K562 (cell line): ENCODE results near the gene CPZ. TPM values are rescaled to one million over a fixed set of nuclear protein-coding genes. Genes with fewer than 3 reads are reported as not detected.

Experiments
- ATAC-seq: fragments of 200-7000 bp; cut with Tn5 transposase; 3 replicates; pipeline ENCODE4 v1.9.1; 2020; ENCODE audit warnings: moderate library complexity
- BruUV-seq: library from RNA; stranded (reverse); fragments of 400-500 nt; replicated peaks from 2 replicates; lab custom pipeline; 2021; lab: Mats Ljungman, UMichigan
- CTCF ChIA-PET: fragments of 300-600 bp; formaldehyde crosslinking; extraction: SDS; loops from one replicate; lab custom pipeline; 2021; ENCODE audit warnings: low intra/inter-chr PET ratio; lab: Yijun Ruan, JAX
- POLR2A ChIA-PET: fragments of 300-600, 350-650 bp; sonication (Branson Sonifier 250); formaldehyde crosslinking; extraction: SDS; loops from one replicate; lab custom pipeline; 2021; ENCODE audit warnings: antibody characterized with exemption, inconsistent platforms; lab: Yijun Ruan, JAX
- DNase-seq, 4 experiments: peaks; one replicate each; pipeline versions ENCODE4 v3.0.0 to v3.0.0-alpha.2; 2011 to 2018; ENCODE audit warnings: low spot score in 3 of 4, mixed read lengths in 3 of 4; ENCODE audit errors: extremely low read depth in 1 of 4
- FAIRE-seq: peaks from 2 replicates; lab custom pipeline; 2011; peaks lifted over from hg19 to GRCh38; lab: Jason Lieb, UNC
- H2AFZ ChIP-seq: 2 replicates; pipeline ENCODE4 v1.6.0; 2011; ENCODE audit warnings: low read depth, low read length, control low read depth, inconsistent platforms
- H3K27ac ChIP-seq: fragments of 200-600 bp; 3 replicates; pipeline ENCODE4 v1.8.0; 2011; ENCODE audit warnings: low read depth, mild to moderate bottlenecking, control low read depth, inconsistent platforms, low read length, moderate library complexity, mixed read lengths; ENCODE audit errors: extremely low read depth
- H3K27me3 ChIP-seq, 2 experiments: fragments of 300-600 bp in 1 of 2; 2 replicates in 1 of 2; 3 replicates in 1 of 2; pipeline versions ENCODE4 v1.6.0 to v1.8.0; 2011; ENCODE audit warnings: inconsistent platforms in 2 of 2, low read length in 2 of 2, mild to moderate bottlenecking in 1 of 2, mixed read lengths in 1 of 2, moderate library complexity in 1 of 2; ENCODE audit not compliant: control insufficient read depth in 2 of 2, insufficient read depth in 2 of 2
- H3K36me3 ChIP-seq: fragments of 300-600 bp; 3 replicates; pipeline ENCODE4 v1.8.0; 2011; ENCODE audit warnings: mild to moderate bottlenecking, low read length, inconsistent platforms; ENCODE audit not compliant: control insufficient read depth, insufficient read depth
- H3K4me1 ChIP-seq, 2 experiments: fragments of 200-600 bp in 1 of 2; replicated peaks in 1 of 2; 2 replicates in 1 of 2; 3 replicates in 1 of 2; pipeline versions ENCODE4 v1.5.1 to v1.8.0; 2011; ENCODE audit warnings: inconsistent platforms in 2 of 2, low read length in 2 of 2, mild to moderate bottlenecking in 1 of 2, mixed read lengths in 1 of 2, moderate library complexity in 1 of 2; ENCODE audit not compliant: control insufficient read depth in 2 of 2, insufficient read depth in 2 of 2
- H3K4me2 ChIP-seq: 2 replicates; pipeline ENCODE4 v1.6.1; 2011; ENCODE audit warnings: low read length, control low read depth, inconsistent platforms, mixed read lengths; ENCODE audit not compliant: insufficient read depth
- H3K4me3 ChIP-seq: fragments of 200-600 bp; sonication (generic), shearing (Covaris generic); 2 replicates; pipeline ENCODE4 v1.5.1; 2016; ENCODE audit warnings: control low read depth, inconsistent platforms
- H3K79me2 ChIP-seq: fragments of 200-600 bp; 3 replicates; pipeline ENCODE4 v1.8.0; 2011; ENCODE audit warnings: low read length, inconsistent platforms; ENCODE audit not compliant: control insufficient read depth, insufficient read depth
- H3K9ac ChIP-seq, 2 experiments: 2 replicates each; pipeline versions ENCODE4 v1.6.0 to v1.6.1; 2011; ENCODE audit warnings: low read depth in 2 of 2, low read length in 2 of 2, control low read depth in 1 of 2, inconsistent platforms in 1 of 2, mild to moderate bottlenecking in 1 of 2, mixed read lengths in 1 of 2; ENCODE audit not compliant: insufficient read depth in 1 of 2
- H3K9me1 ChIP-seq: one replicate; pipeline ENCODE4 v1.6.0; 2011; ENCODE audit warnings: inconsistent platforms, mild to moderate bottlenecking, low read length, moderate library complexity; ENCODE audit not compliant: control insufficient read depth, insufficient read depth
- H3K9me3 ChIP-seq: replicated peaks from 2 replicates; pipeline ENCODE4 v1.5.1; 2011; ENCODE audit warnings: low read depth, low read length, inconsistent platforms; ENCODE audit not compliant: control insufficient read depth, insufficient read depth
- H4K20me1 ChIP-seq: replicated peaks from 2 replicates; pipeline ENCODE4 v1.6.1; 2011; ENCODE audit warnings: low read length, inconsistent platforms, mixed read lengths; ENCODE audit not compliant: control insufficient read depth, insufficient read depth
- ATF7 ChIP-seq: fragments of 450-650 bp; IDR thresholded peaks from 2 replicates; pipeline ENCODE4 v1.7.1; 2014; ENCODE audit warnings: mild to moderate bottlenecking, moderate library complexity
- CBX5 ChIP-seq: IDR thresholded peaks from 2 replicates; pipeline ENCODE4 v1.6.1; 2014; ENCODE audit warnings: low read depth, borderline replicate concordance
- SIN3B ChIP-seq: fragments of 450-650 bp; IDR thresholded peaks from 2 replicates; pipeline ENCODE4 v1.6.1; 2017; ENCODE audit warnings: low read depth, mild to moderate bottlenecking, moderate library complexity
- ZNF3 ChIP-seq: fragments of 250-450 bp; sonication (Bioruptor Pico); IDR thresholded peaks from 2 replicates; pipeline ENCODE4 v1.5.0; 2021; ENCODE audit warnings: mild to moderate bottlenecking, moderate library complexity
- ZNF407 ChIP-seq: fragments of 450-650 bp; IDR thresholded peaks from 2 replicates; pipeline ENCODE4 v1.6.1; 2016; ENCODE audit warnings: low read depth
- WGBS: fragments of 100-300 bp; shearing (Covaris generic); methylation state at CpG from one replicate; pipeline ENCODE4 v1.1.6; 2016; ENCODE audit warnings: low coverage, mixed read lengths; ENCODE audit not compliant: insufficient coverage; ENCODE audit errors: missing lambda C conversion rate; 5-methylcytosine and 5-hydroxymethylcytosine counted together
- in situ Hi-C: fragments of 300-500 bp; cut with MboI; formaldehyde crosslinking; loops from 4 replicates; pipeline ENCODE4 v1.15.0; 2018; ENCODE audit warnings: inconsistent platforms, mixed read lengths
- intact Hi-C: fragments of 100-400 bp; cut with micrococcal nuclease; formaldehyde crosslinking; loops from 2 replicates; pipeline ENCODE4 v1.14.2; 2022
- polyA plus RNA-seq, 8 experiments: library from polyadenylated mRNA; depleted of rRNA in 4 of 8; stranded (reverse) in 5 of 8; unstranded in 3 of 8; fragments of >200 nt; fragmentation: Nextera tagmentation in 2 of 8; fragmentation: Illumina TruSeq in 1 of 8; extraction: Ambion mirVana in 2 of 8; extraction: Trizol in 1 of 8; gene quantifications; 2 replicates each; pipeline versions ENCODE4 v1.2.1 to v1.2.3, GENCODE V29; 2011 to 2014; ENCODE audit warnings: inconsistent platforms in 1 of 8, missing spikeins in 1 of 8
- total RNA-seq, 7 experiments: library from RNA; depleted of rRNA in 6 of 7; stranded (reverse); fragments of >200 nt in 6 of 7; fragmentation: Illumina TruSeq in 2 of 7; extraction: Trizol in 2 of 7; gene quantifications; 2 replicates each; pipeline versions ENCODE4 v1.2.1 to v1.2.3, GENCODE V29; 2011 to 2021; ENCODE audit warnings: low replicate concordance in 1 of 7
- TF ChIP-seq, protein P1 (sequence below): fragments of 450-650 bp; IDR thresholded peaks from 2 replicates; pipeline ENCODE4 v1.6.1; 2014; ENCODE audit warnings: low read depth, mild to moderate bottlenecking, moderate library complexity, borderline replicate concordance

CPZ gene
- total and polyA plus RNA-seq, 9 of the 15 experiments (the other 6 are each of a cell fraction or from before 2014, with no cell fraction given): 0.06 to 2.2 (median 1.2) TPM; not detected in 1

- DNase-seq (no peak), ATAC-seq (no peak), FAIRE-seq (no peak)
- BruUV-seq: no TSS peak
- H3K27me3 ChIP-seq: no peaks in the 10 kb centered on the region
- peaks cover 18 to 20% of the 10 kb centered on the region in 2 experiments for H3K4me1 ChIP-seq
- no peaks in the 10 kb centered on the region for H3K9me1 ChIP-seq
- H3K9me3 ChIP-seq: no peaks in the 10 kb centered on the region
- no peak overlapping the region for H3K27ac ChIP-seq
- no peak overlapping the region for H2AFZ ChIP-seq
- no peaks in the 10 kb centered on the region for H3K36me3 ChIP-seq
- no peak overlapping the region for H3K9ac ChIP-seq
- H3K79me2 ChIP-seq: no peaks in the 10 kb centered on the region
- no peaks in the 10 kb centered on the region for H4K20me1 ChIP-seq
- POLR2A ChIA-PET: interaction anchor here (0.6 kb wide), 1 partner anchor 129 kb away, joined by 3 read pairs; no protein-coding TSS in a partner anchor
- no peak overlapping the region for H3K4me2 ChIP-seq
- intact Hi-C loops (no loop called here), in situ Hi-C loops (no loop called here)
- WGBS: 66% methylated on average over 13 of the region's 16 CpGs
- CTCF ChIA-PET: no interaction called here
- H3K4me3 ChIP-seq: no peak overlapping the region
- TF ChIP-seq ATF7 (no peak), ZNF3 (CRISPR knock-in tag) (no peak), ZNF407 (no peak), SIN3B (no peak), CBX5 (no peak)
- TF ChIP-seq, protein P1, sequence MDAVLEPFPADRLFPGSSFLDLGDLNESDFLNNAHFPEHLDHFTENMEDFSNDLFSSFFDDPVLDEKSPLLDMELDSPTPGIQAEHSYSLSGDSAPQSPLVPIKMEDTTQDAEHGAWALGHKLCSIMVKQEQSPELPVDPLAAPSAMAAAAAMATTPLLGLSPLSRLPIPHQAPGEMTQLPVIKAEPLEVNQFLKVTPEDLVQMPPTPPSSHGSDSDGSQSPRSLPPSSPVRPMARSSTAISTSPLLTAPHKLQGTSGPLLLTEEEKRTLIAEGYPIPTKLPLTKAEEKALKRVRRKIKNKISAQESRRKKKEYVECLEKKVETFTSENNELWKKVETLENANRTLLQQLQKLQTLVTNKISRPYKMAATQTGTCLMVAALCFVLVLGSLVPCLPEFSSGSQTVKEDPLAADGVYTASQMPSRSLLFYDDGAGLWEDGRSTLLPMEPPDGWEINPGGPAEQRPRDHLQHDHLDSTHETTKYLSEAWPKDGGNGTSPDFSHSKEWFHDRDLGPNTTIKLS: no peak
- TF ChIP-seq, all 486 proteins: peak for 0
Observed at GRCh38 chr4:8542776-8543525, 49.6 kb upstream of the CPZ start.
